Fibroblast of lung (primary cell): ENCODE results near the gene FAM20B. TPM values are rescaled to one million over a fixed set of nuclear protein-coding genes. Genes with fewer than 3 reads are reported as not detected.

Experiments
- DNase-seq, 2 donors: peaks; one replicate each; pipeline versions ENCODE4 v3.0.0 to v3.0.0-alpha.2; 2010; ENCODE audit warnings: low read depth in 2 of 2
- H2AFZ ChIP-seq: 2 replicates; pipeline ENCODE4 v1.5.1; 2012; ENCODE audit warnings: low read length, control low read depth, inconsistent platforms
- H3K27ac ChIP-seq: 2 replicates; pipeline ENCODE4 v1.5.1; 2011; ENCODE audit warnings: low read length, control low read depth; ENCODE audit not compliant: insufficient read depth
- H3K27me3 ChIP-seq: 2 replicates; pipeline ENCODE4 v1.5.1; 2011; ENCODE audit warnings: mild to moderate bottlenecking, low read length; ENCODE audit not compliant: control insufficient read depth, insufficient read depth
- H3K36me3 ChIP-seq: 2 replicates; pipeline ENCODE4 v1.5.1; 2011; ENCODE audit warnings: low read length; ENCODE audit not compliant: control insufficient read depth, insufficient read depth
- H3K4me1 ChIP-seq: 2 replicates; pipeline ENCODE4 v1.5.1; 2011; ENCODE audit warnings: low read length; ENCODE audit not compliant: control insufficient read depth, insufficient read depth; ENCODE audit errors: extremely low read depth
- H3K4me2 ChIP-seq: 2 replicates; pipeline ENCODE4 v1.5.1; 2011; ENCODE audit warnings: low read length, control low read depth; ENCODE audit not compliant: insufficient read depth; ENCODE audit errors: extremely low read depth
- H3K4me3 ChIP-seq, 4 experiments: fragments of 200-600 bp in 1 of 4; sonication (generic) in 1 of 4; replicated peaks in 1 of 4; 2 replicates each; pipeline ENCODE4 v1.5.1; 2011 to 2016; ENCODE audit warnings: low read length in 4 of 4, low read depth in 3 of 4, mild to moderate bottlenecking in 3 of 4, control low read depth in 2 of 4, inconsistent platforms in 1 of 4, mixed read lengths in 1 of 4; ENCODE audit not compliant: insufficient read depth in 1 of 4; ENCODE audit errors: control extremely low read depth in 1 of 4
- H3K79me2 ChIP-seq: 2 replicates; pipeline ENCODE4 v1.5.1; 2012; ENCODE audit warnings: mild to moderate bottlenecking, low read length, inconsistent platforms; ENCODE audit not compliant: control insufficient read depth, insufficient read depth
- H3K9ac ChIP-seq: 2 replicates; pipeline ENCODE4 v1.5.1; 2011; ENCODE audit warnings: mild to moderate bottlenecking, low read length, control low read depth; ENCODE audit not compliant: insufficient read depth
- H3K9me3 ChIP-seq: 2 replicates; pipeline ENCODE4 v1.5.1; 2012; ENCODE audit warnings: low read depth, low read length; ENCODE audit not compliant: control insufficient read depth, insufficient read depth
- H4K20me1 ChIP-seq: 2 replicates; pipeline ENCODE4 v1.5.1; 2011; ENCODE audit warnings: low read length; ENCODE audit not compliant: control insufficient read depth, insufficient read depth; ENCODE audit errors: extremely low read depth
- CTCF ChIP-seq, 2 donors: IDR thresholded peaks in 1 of 2; conservative IDR thresholded peaks in 1 of 2; 1 replicate in 1 of 2; 2 replicates in 1 of 2; pipeline ENCODE4 v1.5.1; 2011 to 2012; ENCODE audit warnings: low read length in 2 of 2, control low read depth in 1 of 2, inconsistent platforms in 1 of 2, low read depth in 1 of 2, mild to moderate bottlenecking in 1 of 2
- EZH2 ChIP-seq: IDR thresholded peaks from 2 replicates; pipeline ENCODE4 v1.5.1; 2012; ENCODE audit warnings: low read length, control low read depth, mild to moderate bottlenecking; ENCODE audit errors: missing control alignments
- polyA plus RNA-seq, 2 donors: library from polyadenylated mRNA; depleted of rRNA in 1 of 2; stranded (reverse) in 1 of 2; unstranded in 1 of 2; fragments of >200 nt; gene quantifications; 2 replicates each; pipeline ENCODE4 v1.2.1, GENCODE V29; 2011 to 2012; ENCODE audit warnings: missing spikeins in 1 of 2
- total RNA-seq: library from RNA; depleted of rRNA; stranded (reverse); fragments of >200 nt; gene quantifications from 2 replicates; pipeline ENCODE4 v1.2.1, GENCODE V29; 2014

Gene FAM20B
- total and polyA plus RNA-seq, 2 donors (not counting 1 experiment from before 2014, with no cell fraction given): 42.1 to 45.2 TPM

GRCh38 chr1:178993559-178993958 is 32.1 kb upstream of the FAM20B start:
- Histone ChIP-seq H3K4me1 (no peaks in the 10 kb centered on the region), H3K4me3 (no peak overlapping the region), H3K4me2 (no peak overlapping the region), H3K27ac (no peak overlapping the region), H3K79me2 (no peaks in the 10 kb centered on the region), H3K9me3 (no peaks in the 10 kb centered on the region), H3K36me3 (no peaks in the 10 kb centered on the region), H4K20me1 (no peaks in the 10 kb centered on the region), H2AFZ (no peak overlapping the region), H3K9ac (no peak overlapping the region), H3K27me3 (no peaks in the 10 kb centered on the region)
- no peak for DNase-seq
- TF ChIP-seq CTCF (conservative IDR thresholded peaks at IDR 0.05 in 1 of 2, IDR thresholded peaks at IDR 0.05 in 1 of 2; ENCODE audit: low read depth in 1 of 2, low read length in 2 of 2) (no peak), EZH2 (no peak)

- no peaks in the 10 kb centered on the region for H3K36me3 ChIP-seq
- no peak overlapping the region for H2AFZ ChIP-seq
- no peak overlapping the region for H3K4me3 ChIP-seq
- no peak overlapping the region for H3K27ac ChIP-seq
- DNase-seq: no peak
- no peaks in the 10 kb centered on the region for H3K4me1 ChIP-seq
- no peak overlapping the region for H3K9ac ChIP-seq
- no peaks in the 10 kb centered on the region for H3K27me3 ChIP-seq
- no peaks in the 10 kb centered on the region for H3K79me2 ChIP-seq
- TF ChIP-seq EZH2: no peak
- no peak for TF ChIP-seq CTCF (conservative IDR thresholded peaks at IDR 0.05 in 1 of 2, IDR thresholded peaks at IDR 0.05 in 1 of 2; ENCODE audit: low read depth in 1 of 2, low read length in 2 of 2)
- no peak overlapping the region for H3K4me2 ChIP-seq
- H3K9me3 ChIP-seq: no peaks in the 10 kb centered on the region
- H4K20me1 ChIP-seq: no peaks in the 10 kb centered on the region
These were observed 28.3 kb upstream of the FAM20B start for GRCh38 chr1:178997428-178997827.

- Histone ChIP-seq H3K36me3 (no peaks in the 10 kb centered on the region), H3K9ac (no peak overlapping the region), H3K4me1 (peaks cover 3% of the 10 kb centered on the region), H3K27ac (no peak overlapping the region), H4K20me1 (no peaks in the 10 kb centered on the region), H3K79me2 (no peaks in the 10 kb centered on the region), H3K27me3 (no peaks in the 10 kb centered on the region), H3K4me2 (no peak overlapping the region), H3K4me3 (no peak overlapping the region), H3K9me3 (no peaks in the 10 kb centered on the region), H2AFZ (no peak overlapping the region)
- DNase-seq: no peak
- TF ChIP-seq EZH2: no peak
- no peak for TF ChIP-seq CTCF (conservative IDR thresholded peaks at IDR 0.05 in 1 of 2, IDR thresholded peaks at IDR 0.05 in 1 of 2; ENCODE audit: low read depth in 1 of 2, low read length in 2 of 2)
These were observed 27.4 kb upstream of the FAM20B start for GRCh38 chr1:178998295-178998694.
